ENCODE measurements around the gene MCC. TPM values are rescaled to one million over a fixed set of nuclear protein-coding genes. Genes with fewer than 3 reads are reported as not detected.

Gene MCC
- total and polyA plus RNA-seq, 2 of the 4 experiments (the other 2 are of a cell fraction) = 5.0 to 20.6 TPM

DNA sequence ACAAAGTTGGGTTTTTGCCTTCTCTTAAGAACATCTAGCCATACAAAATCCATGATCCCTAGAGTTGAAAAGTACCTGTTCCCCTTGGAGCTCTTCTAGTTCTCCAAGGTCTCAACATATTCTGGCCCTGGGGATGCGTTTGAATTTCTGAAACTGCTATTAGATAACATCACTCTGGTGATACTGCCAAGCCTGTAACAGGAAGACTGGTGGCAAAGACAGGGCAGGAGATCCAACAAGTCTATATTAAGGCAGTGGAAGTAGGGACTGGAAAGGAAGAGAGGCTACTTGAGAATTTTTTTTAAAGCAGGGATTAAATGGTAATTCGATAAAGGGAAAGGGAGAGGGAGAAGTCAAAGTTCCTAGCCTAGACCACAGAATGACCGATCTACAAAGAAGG, 264.9 kb downstream of the MCC start (continued):
- no peak for TF ChIP-seq CEBPB (IDR thresholded peaks at IDR 0.05; ENCODE audit: low read depth, low read length)
- no peak for TF ChIP-seq FOS (IDR thresholded peaks at IDR 0.05; ENCODE audit: low read depth, low read length)
- no peak for TF ChIP-seq MAZ (IDR thresholded peaks at IDR 0.05; ENCODE audit: borderline replicate concordance, low read depth, low read length)
- TF ChIP-seq MXI1 (IDR thresholded peaks at IDR 0.05; ENCODE audit: borderline replicate concordance, low read depth, low read length) = no peak
- TF ChIP-seq CHD1 (IDR thresholded peaks at IDR 0.05; ENCODE audit: low read depth, low read length) = no peak
- TF ChIP-seq RCOR1 (IDR thresholded peaks at IDR 0.05; ENCODE audit: insufficient replicate concordance, low read length) = no peak
